ENCODE results near the gene CEACAM16. TPM values are rescaled to one million over a fixed set of nuclear protein-coding genes. Genes with fewer than 3 reads are reported as not detected.

The CEACAM16 gene
- total and polyA plus RNA-seq, 4 donors: 0.36 TPM; not detected in 3

- Histone ChIP-seq H3K27me3 (ENCODE audit: control insufficient read depth in 1 of 2, insufficient read depth in 2 of 2, low read length in 1 of 2) (no peaks in the 10 kb centered on the region), H3K9me3 (ENCODE audit: control insufficient read depth, low read length) (no peaks in the 10 kb centered on the region), H3K4me3 (ENCODE audit: low read length in 2 of 2) (no peak overlapping the region), H3K4me1 (ENCODE audit: control insufficient read depth in 1 of 2, insufficient read depth in 2 of 2, low read length in 2 of 2) (no peaks in the 10 kb centered on the region), H3K36me3 (ENCODE audit: control insufficient read depth in 1 of 2, insufficient read depth in 2 of 2, low read length in 1 of 2) (no peaks in the 10 kb centered on the region), H3K27ac (ENCODE audit: low read depth in 1 of 2, low read length in 2 of 2) (peak overlapping the region in 1 of 2 donors; percentile 81)
- intact Hi-C loops (cut with DNase I): no loop called here
- DNase-seq: no peak
- ATAC-seq (ENCODE audit: low FRiP score): no peak
- WGBS, 2 donors: 42 to 43% methylated on average over 20 of the region's 20 CpGs
Measured at GRCh38 chr19:44742330-44743061, 43.5 kb downstream of the CEACAM16 start.

DNA sequence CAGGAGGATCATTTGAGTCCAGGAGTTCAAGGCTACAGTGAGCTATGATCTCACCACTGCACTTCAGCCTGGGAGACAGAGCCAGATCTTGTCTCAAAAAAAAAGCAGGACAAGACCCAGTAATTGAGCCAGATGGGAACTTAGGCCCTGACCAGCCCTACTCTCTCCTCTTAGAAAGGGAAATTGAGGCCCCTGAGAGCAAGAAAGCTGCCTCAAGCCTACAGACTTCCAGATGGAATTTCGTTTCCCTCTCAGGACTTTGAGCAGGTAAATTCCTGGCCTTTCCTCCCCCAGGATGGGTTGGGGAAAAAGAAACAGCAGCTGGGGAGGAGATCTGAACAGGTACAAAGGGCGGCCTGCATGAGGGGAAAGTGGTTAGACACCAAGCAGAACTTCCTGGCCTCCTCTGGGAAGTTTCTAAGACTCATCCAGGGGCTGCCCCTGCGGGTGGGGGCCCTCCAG is 46.0 kb downstream of the CEACAM16 start:
- Histone ChIP-seq H3K4me1 (ENCODE audit: control insufficient read depth in 1 of 2, insufficient read depth in 2 of 2, low read length in 2 of 2) (no peaks in the 10 kb centered on the region), H3K27me3 (ENCODE audit: control insufficient read depth in 1 of 2, insufficient read depth in 2 of 2, low read length in 1 of 2) (no peaks in the 10 kb centered on the region), H3K27ac (ENCODE audit: low read depth in 1 of 2, low read length in 2 of 2) (peak overlapping the region in 1 of 2 donors; percentile 18), H3K4me3 (ENCODE audit: low read length in 2 of 2) (no peak overlapping the region), H3K36me3 (ENCODE audit: control insufficient read depth in 1 of 2, insufficient read depth in 2 of 2, low read length in 1 of 2) (no peaks in the 10 kb centered on the region), H3K9me3 (ENCODE audit: control insufficient read depth, low read length) (no peaks in the 10 kb centered on the region)
- intact Hi-C loops (cut with DNase I): no loop called here
- WGBS, 2 donors: 85 to 86% methylated on average over 3 of the region's 3 CpGs
- DNase-seq (no peak), ATAC-seq (ENCODE audit: low FRiP score) (no peak)

- no peaks in the 10 kb centered on the region for H3K36me3 ChIP-seq (ENCODE audit: control insufficient read depth in 1 of 2, insufficient read depth in 2 of 2, low read length in 1 of 2)
- intact Hi-C loops (cut with DNase I): no loop called here
- H3K9me3 ChIP-seq (ENCODE audit: control insufficient read depth, low read length): no peaks in the 10 kb centered on the region
- 57 to 58% methylated on average over 5 to 10 of the region's 10 CpGs for WGBS, 2 donors
- H3K4me1 ChIP-seq (ENCODE audit: control insufficient read depth in 1 of 2, insufficient read depth in 2 of 2, low read length in 2 of 2): no peaks in the 10 kb centered on the region
- ATAC-seq (ENCODE audit: low FRiP score) (peak; percentile 32), DNase-seq (peak; percentile 88 to 90)
- H3K4me3 ChIP-seq (ENCODE audit: low read length in 2 of 2): no peak overlapping the region
- no peaks in the 10 kb centered on the region for H3K27me3 ChIP-seq (ENCODE audit: control insufficient read depth in 1 of 2, insufficient read depth in 2 of 2, low read length in 1 of 2)
- H3K27ac ChIP-seq (ENCODE audit: low read depth in 1 of 2, low read length in 2 of 2): peak overlapping the region in 1 of 2 donors; percentile 19
Measured at GRCh38 chr19:44745341-44745831, 46.4 kb downstream of the CEACAM16 start.

GRCh38 chr19:44745887-44746600 is 47.1 kb downstream of the CEACAM16 start:
- 79 to 89% methylated on average over 4 of the region's 4 CpGs for WGBS, 2 donors
- ATAC-seq (ENCODE audit: low FRiP score): no peak
- H3K27me3 ChIP-seq (ENCODE audit: control insufficient read depth in 1 of 2, insufficient read depth in 2 of 2, low read length in 1 of 2): no peaks in the 10 kb centered on the region
- no peaks in the 10 kb centered on the region for H3K4me1 ChIP-seq (ENCODE audit: control insufficient read depth in 1 of 2, insufficient read depth in 2 of 2, low read length in 2 of 2)
- peak overlapping the region in 1 of 2 donors; percentile 19 for H3K27ac ChIP-seq (ENCODE audit: low read depth in 1 of 2, low read length in 2 of 2)
- no peak overlapping the region for H3K4me3 ChIP-seq (ENCODE audit: low read length in 2 of 2)
- H3K9me3 ChIP-seq (ENCODE audit: control insufficient read depth, low read length): no peaks in the 10 kb centered on the region
- H3K36me3 ChIP-seq (ENCODE audit: control insufficient read depth in 1 of 2, insufficient read depth in 2 of 2, low read length in 1 of 2): no peaks in the 10 kb centered on the region
- no peak for DNase-seq
- intact Hi-C loops (cut with DNase I): no loop called here

DNA sequence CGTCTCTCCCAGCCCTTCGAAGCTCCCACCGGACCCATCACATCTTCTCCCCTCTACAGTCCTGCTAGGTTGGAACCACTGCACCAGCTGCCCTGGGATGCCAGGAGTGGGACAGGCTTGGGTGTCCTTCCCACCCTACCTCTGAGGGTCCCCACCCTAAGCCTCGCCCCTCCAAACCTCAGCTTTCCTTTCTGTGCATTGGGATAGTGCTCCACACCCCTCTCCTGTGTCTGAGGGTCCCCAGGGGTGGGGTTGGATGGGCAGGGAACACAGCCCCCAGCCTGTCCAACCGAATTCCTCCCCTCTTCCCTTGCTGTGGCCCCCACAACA is 47.6 kb downstream of the CEACAM16 start:
- WGBS, 2 donors: 75 to 81% methylated on average over 5 of the region's 5 CpGs
- no peaks in the 10 kb centered on the region for H3K27me3 ChIP-seq (ENCODE audit: control insufficient read depth in 1 of 2, insufficient read depth in 2 of 2, low read length in 1 of 2)

DNA sequence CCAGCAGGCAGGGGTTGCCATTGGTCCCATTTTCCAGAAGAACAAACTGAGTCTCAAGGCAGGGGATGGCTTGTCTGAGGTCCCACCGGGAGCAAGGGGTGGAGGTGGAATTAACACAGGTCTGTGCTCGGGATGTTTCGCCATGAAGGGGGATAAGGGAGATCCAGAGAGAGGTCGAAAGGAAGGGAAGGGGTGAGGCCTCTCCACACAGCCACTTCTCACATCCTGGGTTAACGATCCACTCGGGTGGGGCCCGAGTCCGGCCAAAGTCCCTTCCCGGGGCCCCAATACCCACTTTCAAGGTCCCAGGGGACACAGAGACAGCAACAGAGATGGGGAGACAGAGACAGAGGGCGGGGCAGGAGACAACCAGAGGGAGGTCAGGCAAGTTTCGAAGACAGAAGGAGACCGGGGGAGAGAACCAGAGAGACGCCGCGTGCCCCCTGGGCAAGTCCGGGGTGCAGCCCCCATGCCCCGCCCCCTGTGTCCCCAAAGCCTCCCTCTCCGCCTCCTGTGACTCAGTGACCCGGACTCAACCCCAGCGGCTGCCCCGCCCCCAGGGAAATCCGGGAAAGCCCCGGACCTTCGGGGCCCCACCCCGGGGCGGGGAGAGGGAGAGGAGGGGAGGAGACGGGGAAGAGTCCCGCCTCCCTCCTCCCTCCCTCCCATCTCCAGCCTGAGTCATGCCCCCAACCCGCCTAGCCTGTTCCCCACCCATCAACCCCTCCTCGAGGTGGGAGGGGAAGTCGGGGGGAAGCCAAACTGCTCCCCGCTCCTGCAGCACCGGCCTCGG is 48.2 kb downstream of the CEACAM16 start:
- Histone ChIP-seq H3K9me3 (ENCODE audit: control insufficient read depth, low read length) (no peaks in the 10 kb centered on the region), H3K4me3 (ENCODE audit: low read length in 2 of 2) (peak overlapping the region; percentile 90 to 92), H3K36me3 (ENCODE audit: control insufficient read depth in 1 of 2, insufficient read depth in 2 of 2, low read length in 1 of 2) (no peaks in the 10 kb centered on the region), H3K4me1 (ENCODE audit: control insufficient read depth in 1 of 2, insufficient read depth in 2 of 2, low read length in 2 of 2) (no peaks in the 10 kb centered on the region), H3K27me3 (ENCODE audit: control insufficient read depth in 1 of 2, insufficient read depth in 2 of 2, low read length in 1 of 2) (no peaks in the 10 kb centered on the region), H3K27ac (ENCODE audit: low read depth in 1 of 2, low read length in 2 of 2) (peak overlapping the region in 1 of 2 donors; percentile 72)
- intact Hi-C loops (cut with DNase I): no loop called here
- peak; percentile 95 for ATAC-seq (ENCODE audit: low FRiP score)
- 11 to 19% methylated on average over 16 to 34 of the region's 34 CpGs for WGBS, 2 donors
- peak; percentile 97 to 99 for DNase-seq

More for the DNA sequence above, 47.6 kb downstream of the CEACAM16 start:
- no peak for ATAC-seq (ENCODE audit: low FRiP score)
- intact Hi-C loops (cut with DNase I): no loop called here
- no peak for DNase-seq
- no peak overlapping the region for H3K4me3 ChIP-seq (ENCODE audit: low read length in 2 of 2)
- no peak overlapping the region for H3K27ac ChIP-seq (ENCODE audit: low read depth in 1 of 2, low read length in 2 of 2)
- H3K4me1 ChIP-seq (ENCODE audit: control insufficient read depth in 1 of 2, insufficient read depth in 2 of 2, low read length in 2 of 2): no peaks in the 10 kb centered on the region
- H3K9me3 ChIP-seq (ENCODE audit: control insufficient read depth, low read length): no peaks in the 10 kb centered on the region
- H3K36me3 ChIP-seq (ENCODE audit: control insufficient read depth in 1 of 2, insufficient read depth in 2 of 2, low read length in 1 of 2): no peaks in the 10 kb centered on the region

- intact Hi-C loops (cut with DNase I): no loop called here
Measured at GRCh38 chr19:44747739-44748425, 48.9 kb downstream of the CEACAM16 start.

More at GRCh38 chr19:44747739-44748425, 48.9 kb downstream of the CEACAM16 start:
- Histone ChIP-seq H3K27ac (ENCODE audit: low read depth in 1 of 2, low read length in 2 of 2) (peak overlapping the region in 1 of 2 donors; percentile 97), H3K4me3 (ENCODE audit: low read length in 2 of 2) (peak overlapping the region; percentile 90 to 92), H3K9me3 (ENCODE audit: control insufficient read depth, low read length) (no peaks in the 10 kb centered on the region), H3K4me1 (ENCODE audit: control insufficient read depth in 1 of 2, insufficient read depth in 2 of 2, low read length in 2 of 2) (no peaks in the 10 kb centered on the region), H3K36me3 (ENCODE audit: control insufficient read depth in 1 of 2, insufficient read depth in 2 of 2, low read length in 1 of 2) (no peaks in the 10 kb centered on the region), H3K27me3 (ENCODE audit: control insufficient read depth in 1 of 2, insufficient read depth in 2 of 2, low read length in 1 of 2) (no peaks in the 10 kb centered on the region)
- DNase-seq (peak; percentile 88 to 90), ATAC-seq (ENCODE audit: low FRiP score) (peak; percentile 30)
- 1% methylated on average over 23 to 26 of the region's 26 CpGs for WGBS, 2 donors
